Astrocyte (in vitro differentiated cells and primary cell): Measurements from ENCODE around the gene EVI5L. TPM values are rescaled to one million over a fixed set of nuclear protein-coding genes. Genes with fewer than 3 reads are reported as not detected.

Experiments used
- DNase-seq: peaks from one replicate; pipeline ENCODE4 v3.0.0-alpha.2; 2010; ENCODE audit warnings: low read depth
- FAIRE-seq: peaks from 2 replicates; lab custom pipeline; 2011; peaks lifted over from hg19 to GRCh38; lab: Jason Lieb, UNC
- H2AFZ ChIP-seq: 2 replicates; pipeline ENCODE4 v1.6.0; 2012; ENCODE audit warnings: low read depth, low read length, inconsistent platforms
- H3K27ac ChIP-seq: 2 replicates; pipeline ENCODE4 v1.5.1; 2011; ENCODE audit warnings: low read depth, low read length, inconsistent platforms
- H3K27me3 ChIP-seq: 2 replicates; pipeline ENCODE4 v1.6.0; 2011; ENCODE audit warnings: low read length, inconsistent platforms; ENCODE audit not compliant: insufficient read depth
- H3K36me3 ChIP-seq: 2 replicates; pipeline ENCODE4 v1.5.1; 2011; ENCODE audit warnings: low read length, inconsistent platforms; ENCODE audit not compliant: insufficient read depth
- H3K4me1 ChIP-seq: 2 replicates; pipeline ENCODE4 v1.5.1; 2011; ENCODE audit warnings: low read length, inconsistent platforms; ENCODE audit not compliant: insufficient read depth
- H3K4me2 ChIP-seq: 2 replicates; pipeline ENCODE4 v1.6.0; 2012; ENCODE audit warnings: low read length, inconsistent platforms
- H3K4me3 ChIP-seq: 2 replicates; pipeline ENCODE4 v1.5.1; 2011; ENCODE audit warnings: low read depth, mild to moderate bottlenecking, low read length, inconsistent platforms; ENCODE audit not compliant: insufficient read depth
- H3K79me2 ChIP-seq: 2 replicates; pipeline ENCODE4 v1.6.0; 2012; ENCODE audit warnings: mild to moderate bottlenecking, low read length, inconsistent platforms; ENCODE audit not compliant: insufficient read depth
- H3K9ac ChIP-seq: 2 replicates; pipeline ENCODE4 v1.6.0; 2012; ENCODE audit warnings: mild to moderate bottlenecking, low read length, inconsistent platforms
- H3K9me3 ChIP-seq: 2 replicates; pipeline ENCODE4 v1.5.1; 2012; ENCODE audit warnings: low read depth, mild to moderate bottlenecking, low read length, inconsistent platforms; ENCODE audit not compliant: insufficient read depth
- H4K20me1 ChIP-seq: 2 replicates; pipeline ENCODE4 v1.6.0; 2012; ENCODE audit warnings: low read length, inconsistent platforms; ENCODE audit not compliant: insufficient read depth
- H3K27ac Mint-ChIP-seq: one replicate; pipeline ENCODE4 v1.8.0; 2021; ENCODE audit warnings: mild to moderate bottlenecking, mixed read lengths; ENCODE audit not compliant: unreplicated experiment
- H3K27me3 Mint-ChIP-seq: one replicate; pipeline ENCODE4 v1.8.0; 2021; ENCODE audit warnings: low read depth, mixed read lengths; ENCODE audit not compliant: unreplicated experiment
- H3K36me3 Mint-ChIP-seq: one replicate; pipeline ENCODE4 v1.8.0; 2021; ENCODE audit warnings: low read depth, mixed read lengths; ENCODE audit not compliant: unreplicated experiment
- H3K4me1 Mint-ChIP-seq: one replicate; pipeline ENCODE4 v1.8.0; 2021; ENCODE audit warnings: low read depth, mixed read lengths; ENCODE audit not compliant: unreplicated experiment
- H3K4me3 Mint-ChIP-seq: one replicate; pipeline ENCODE4 v1.8.0; 2021; ENCODE audit warnings: mild to moderate bottlenecking, moderate library complexity, mixed read lengths; ENCODE audit not compliant: unreplicated experiment
- H3K9me3 Mint-ChIP-seq: one replicate; pipeline ENCODE4 v1.8.0; 2021; ENCODE audit warnings: mild to moderate bottlenecking, mixed read lengths; ENCODE audit not compliant: unreplicated experiment
- EZH2 ChIP-seq: IDR thresholded peaks from 2 replicates; pipeline ENCODE4 v1.6.1; 2012; ENCODE audit warnings: mild to moderate bottlenecking, low read length, inconsistent platforms; ENCODE audit not compliant: insufficient read depth
- total RNA-seq: library from RNA; stranded (reverse); gene quantifications from 2 replicates; pipeline ENCODE4 v1.2.1, GENCODE V29; 2021
- TF ChIP-seq, protein P1 (sequence below): IDR thresholded peaks from 2 replicates; pipeline ENCODE4 v1.5.1; 2011; ENCODE audit warnings: low read depth, mild to moderate bottlenecking, inconsistent platforms, low read length, moderate library complexity; ENCODE audit not compliant: insufficient read depth

Gene EVI5L
- total RNA-seq, 1 donor from 2014 or later, result 22.1 TPM

DNA sequence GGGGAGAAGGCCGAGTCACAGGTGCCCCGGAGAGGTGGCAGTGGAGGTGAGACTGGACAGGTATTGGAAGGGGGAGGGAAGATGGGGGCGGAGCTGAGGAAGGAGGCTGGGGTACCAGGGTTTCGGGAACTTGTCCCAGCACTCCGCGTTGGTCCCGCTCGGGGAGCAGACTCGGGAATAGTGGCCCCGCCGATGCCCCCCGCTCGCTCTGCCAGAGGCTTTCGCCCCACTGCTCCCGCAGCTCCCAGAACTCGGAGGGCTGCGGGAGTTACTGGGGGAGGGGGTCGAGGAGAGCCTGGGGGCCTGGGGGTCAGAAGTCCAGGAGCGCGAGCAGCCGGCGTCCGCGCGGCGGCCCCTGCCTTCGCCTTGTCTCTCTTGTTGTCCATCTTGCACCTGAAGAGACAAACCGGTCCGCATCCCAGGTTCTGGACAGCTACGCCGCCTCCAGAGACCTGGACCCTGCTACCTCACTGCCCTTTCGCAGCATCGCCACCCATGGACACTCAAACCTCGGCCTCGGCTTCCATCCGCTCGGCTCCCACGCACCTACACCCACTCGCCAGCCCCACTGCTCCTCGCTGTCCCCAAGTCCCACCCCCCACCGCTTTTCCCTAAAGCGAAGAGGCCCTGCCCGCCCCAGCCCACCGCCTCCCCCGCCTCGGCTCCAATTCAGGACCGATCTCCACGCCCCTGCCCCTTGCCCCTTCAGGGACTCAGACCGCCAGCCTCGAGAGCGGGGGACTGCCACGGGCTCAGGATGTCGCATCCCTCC, 43.5 kb downstream of the EVI5L start:
- peaks cover 14% of the 10 kb centered on the region for H3K27me3 Mint-ChIP-seq
- H3K27ac Mint-ChIP-seq, result no peak overlapping the region
- FAIRE-seq, result no peak

DNA sequence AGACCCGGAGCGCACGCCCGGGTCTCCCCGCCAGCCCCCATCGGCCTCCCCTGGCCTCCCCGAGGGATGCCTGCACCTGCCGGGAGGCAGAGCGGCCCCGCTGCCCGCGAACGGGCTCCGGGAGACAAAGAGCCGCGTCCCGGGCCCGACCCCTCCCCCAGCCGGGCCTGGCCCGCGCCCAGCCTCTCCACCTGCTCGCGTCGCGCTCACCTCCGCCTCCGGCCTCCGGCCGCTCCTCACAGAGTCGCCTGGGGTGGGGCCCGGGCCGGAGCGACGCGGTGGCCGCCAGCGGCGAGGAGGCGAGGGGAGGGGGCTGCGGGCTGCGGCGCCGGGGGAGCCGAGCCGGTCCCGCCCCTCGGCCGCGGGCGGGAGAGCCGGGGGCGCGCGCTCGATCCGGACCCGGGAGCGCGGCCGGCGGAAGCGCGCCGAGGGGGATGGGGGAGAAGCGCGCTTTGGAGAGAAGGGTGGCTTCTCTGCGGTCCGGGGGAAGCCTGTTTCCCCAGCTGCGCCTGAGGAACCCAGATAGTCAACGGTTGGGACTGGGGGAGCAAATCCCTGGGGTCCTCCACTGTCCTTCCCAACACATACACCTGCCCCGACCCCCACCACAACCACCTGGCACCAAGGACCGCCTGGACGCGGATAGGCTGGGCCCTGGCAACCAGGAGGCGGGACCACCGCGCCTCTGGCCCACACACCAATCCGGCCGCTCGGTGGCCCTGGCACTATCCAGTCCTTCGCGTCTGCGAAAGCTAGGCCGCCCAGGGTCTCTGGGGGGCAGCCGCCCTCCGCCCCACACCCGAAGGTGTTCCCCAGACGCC, 44.3 kb downstream of the EVI5L start, which contains the start of gene PRR36:
Gene PRR36 (minus strand): TSS at position 315 of the 821 bp plus-strand sequence. CDS start 701 bp downstream, outside the sequence.
- Histone ChIP-seq H3K4me1 (peaks cover 7% of the 10 kb centered on the region), H3K27ac (no peak within 1 kb of the TSS), H3K27me3 (peaks cover 12% of the 10 kb centered on the region), H3K9ac (no peak within 1 kb of the TSS), H3K4me2 (peak within 1 kb of the TSS; percentile 74), H3K79me2 (no peaks in the 10 kb centered on the region), H4K20me1 (no peaks in the 10 kb centered on the region), H3K9me3 (no peaks in the 10 kb centered on the region), H2AFZ (no peak within 1 kb of the TSS), H3K36me3 (no peaks in the 10 kb centered on the region), H3K4me3 (peak within 1 kb of the TSS; percentile 28)
- FAIRE-seq (no peak), DNase-seq (no peak)
- peak; percentile 97 for TF ChIP-seq EZH2
- TF ChIP-seq, protein P1, sequence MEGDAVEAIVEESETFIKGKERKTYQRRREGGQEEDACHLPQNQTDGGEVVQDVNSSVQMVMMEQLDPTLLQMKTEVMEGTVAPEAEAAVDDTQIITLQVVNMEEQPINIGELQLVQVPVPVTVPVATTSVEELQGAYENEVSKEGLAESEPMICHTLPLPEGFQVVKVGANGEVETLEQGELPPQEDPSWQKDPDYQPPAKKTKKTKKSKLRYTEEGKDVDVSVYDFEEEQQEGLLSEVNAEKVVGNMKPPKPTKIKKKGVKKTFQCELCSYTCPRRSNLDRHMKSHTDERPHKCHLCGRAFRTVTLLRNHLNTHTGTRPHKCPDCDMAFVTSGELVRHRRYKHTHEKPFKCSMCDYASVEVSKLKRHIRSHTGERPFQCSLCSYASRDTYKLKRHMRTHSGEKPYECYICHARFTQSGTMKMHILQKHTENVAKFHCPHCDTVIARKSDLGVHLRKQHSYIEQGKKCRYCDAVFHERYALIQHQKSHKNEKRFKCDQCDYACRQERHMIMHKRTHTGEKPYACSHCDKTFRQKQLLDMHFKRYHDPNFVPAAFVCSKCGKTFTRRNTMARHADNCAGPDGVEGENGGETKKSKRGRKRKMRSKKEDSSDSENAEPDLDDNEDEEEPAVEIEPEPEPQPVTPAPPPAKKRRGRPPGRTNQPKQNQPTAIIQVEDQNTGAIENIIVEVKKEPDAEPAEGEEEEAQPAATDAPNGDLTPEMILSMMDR, result no peak
- no peak within 1 kb of the TSS for H3K27ac Mint-ChIP-seq
- no peaks in the 10 kb centered on the region for H3K9me3 Mint-ChIP-seq
- peaks cover 9% of the 10 kb centered on the region for H3K4me1 Mint-ChIP-seq
- peaks cover 14% of the 10 kb centered on the region for H3K27me3 Mint-ChIP-seq
- H3K36me3 Mint-ChIP-seq, result no peaks in the 10 kb centered on the region
- H3K4me3 Mint-ChIP-seq, result peak within 1 kb of the TSS; percentile 77

More for the DNA sequence above, 43.5 kb downstream of the EVI5L start:
- TF ChIP-seq, protein P1, result no peak
- peak; percentile 96 for TF ChIP-seq EZH2
- Histone ChIP-seq H3K9me3 (no peaks in the 10 kb centered on the region), H3K36me3 (no peaks in the 10 kb centered on the region), H3K27ac (no peak overlapping the region), H2AFZ (no peak overlapping the region), H3K4me3 (no peak overlapping the region), H3K4me1 (peaks cover 12% of the 10 kb centered on the region), H3K79me2 (no peaks in the 10 kb centered on the region), H4K20me1 (no peaks in the 10 kb centered on the region), H3K4me2 (peak overlapping the region; percentile 74), H3K27me3 (peaks cover 12% of the 10 kb centered on the region), H3K9ac (no peak overlapping the region)
- Mint-ChIP-seq H3K4me1 (peaks cover 9% of the 10 kb centered on the region), H3K36me3 (no peaks in the 10 kb centered on the region), H3K9me3 (no peaks in the 10 kb centered on the region), H3K4me3 (peak overlapping the region; percentile 77)
- DNase-seq, result no peak
